ENCODE measurements around the gene HNRNPM.
"Not testable (repeated sequence)": the region's sequence is repeated elsewhere in the genome, so short reads cannot be mapped to it uniquely, and the experiment has no call there.

Gene HNRNPM, protein sequence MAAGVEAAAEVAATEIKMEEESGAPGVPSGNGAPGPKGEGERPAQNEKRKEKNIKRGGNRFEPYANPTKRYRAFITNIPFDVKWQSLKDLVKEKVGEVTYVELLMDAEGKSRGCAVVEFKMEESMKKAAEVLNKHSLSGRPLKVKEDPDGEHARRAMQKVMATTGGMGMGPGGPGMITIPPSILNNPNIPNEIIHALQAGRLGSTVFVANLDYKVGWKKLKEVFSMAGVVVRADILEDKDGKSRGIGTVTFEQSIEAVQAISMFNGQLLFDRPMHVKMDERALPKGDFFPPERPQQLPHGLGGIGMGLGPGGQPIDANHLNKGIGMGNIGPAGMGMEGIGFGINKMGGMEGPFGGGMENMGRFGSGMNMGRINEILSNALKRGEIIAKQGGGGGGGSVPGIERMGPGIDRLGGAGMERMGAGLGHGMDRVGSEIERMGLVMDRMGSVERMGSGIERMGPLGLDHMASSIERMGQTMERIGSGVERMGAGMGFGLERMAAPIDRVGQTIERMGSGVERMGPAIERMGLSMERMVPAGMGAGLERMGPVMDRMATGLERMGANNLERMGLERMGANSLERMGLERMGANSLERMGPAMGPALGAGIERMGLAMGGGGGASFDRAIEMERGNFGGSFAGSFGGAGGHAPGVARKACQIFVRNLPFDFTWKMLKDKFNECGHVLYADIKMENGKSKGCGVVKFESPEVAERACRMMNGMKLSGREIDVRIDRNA

DNA sequence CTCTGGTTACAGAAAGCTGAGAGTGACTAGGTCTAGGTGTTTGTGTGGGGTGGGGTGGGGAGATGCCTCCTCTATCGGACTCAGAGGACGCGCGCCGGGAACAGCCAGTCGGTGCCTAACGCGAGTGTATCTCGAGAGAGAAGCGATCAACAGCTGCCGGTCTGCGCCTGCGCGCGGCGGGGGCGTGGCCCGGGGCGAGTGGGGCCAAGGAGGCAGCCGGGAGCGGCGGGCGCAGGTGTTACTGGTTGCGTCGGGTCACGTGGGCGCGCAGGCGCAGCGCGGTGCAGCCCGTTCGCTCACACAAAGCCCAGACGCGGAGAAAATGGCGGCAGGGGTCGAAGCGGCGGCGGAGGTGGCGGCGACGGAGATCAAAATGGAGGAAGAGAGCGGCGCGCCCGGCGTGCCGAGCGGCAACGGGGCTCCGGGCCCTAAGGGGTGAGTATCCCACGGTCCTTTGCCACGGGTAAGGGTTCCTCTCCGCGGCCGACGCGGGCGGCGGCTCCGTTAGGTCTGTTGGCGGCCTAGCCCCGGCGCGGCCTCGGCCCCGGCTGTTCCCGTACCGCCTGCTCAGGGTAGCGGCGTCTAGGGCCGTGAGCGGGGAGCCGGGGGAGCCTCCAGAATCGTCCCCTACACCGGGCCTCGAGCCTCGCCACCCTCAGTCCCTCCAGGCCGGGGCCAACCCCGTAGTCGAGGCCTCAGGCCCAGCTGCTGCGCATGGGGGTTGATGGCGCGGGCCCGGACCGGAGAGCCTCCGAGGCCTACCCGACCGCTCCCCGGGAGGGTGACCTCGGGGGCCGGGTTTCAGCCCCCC lies at the start of gene HNRNPM:
HNRNPM (plus strand) TSS at position 299 of the 811 bp plus-strand sequence; CDS start at position 323, 24 bp downstream.
- DNase-seq (ENCODE audit: extremely low read depth in 1 of 2, low read depth in 1 of 2) = peak; percentile 100

DNA sequence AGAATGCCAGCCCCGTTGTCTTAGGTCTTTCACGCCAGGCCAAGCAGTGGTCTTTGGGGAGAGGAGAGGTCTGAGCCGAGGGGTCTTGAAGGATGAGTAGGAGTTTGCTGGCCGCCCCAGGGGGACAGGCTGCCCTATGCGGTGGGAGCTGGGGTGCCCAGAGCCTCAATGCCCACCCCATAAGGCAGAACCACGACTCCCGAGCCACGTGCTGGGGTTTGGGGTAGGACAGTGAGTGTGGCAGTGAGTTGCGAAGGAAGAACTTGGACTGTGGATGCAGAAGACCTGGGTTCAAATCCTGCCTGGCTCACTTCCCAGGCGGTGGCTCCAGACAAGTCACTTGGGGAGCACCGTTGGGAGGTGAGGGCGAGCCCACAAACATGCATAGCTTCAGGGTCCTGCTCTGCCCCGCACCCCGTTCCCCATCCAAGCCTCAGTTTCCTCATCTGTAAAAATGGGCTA lies 49.1 kb upstream of the HNRNPM start:
- DNase-seq (ENCODE audit: extremely low read depth in 1 of 2, low read depth in 1 of 2) = no peak

DNA sequence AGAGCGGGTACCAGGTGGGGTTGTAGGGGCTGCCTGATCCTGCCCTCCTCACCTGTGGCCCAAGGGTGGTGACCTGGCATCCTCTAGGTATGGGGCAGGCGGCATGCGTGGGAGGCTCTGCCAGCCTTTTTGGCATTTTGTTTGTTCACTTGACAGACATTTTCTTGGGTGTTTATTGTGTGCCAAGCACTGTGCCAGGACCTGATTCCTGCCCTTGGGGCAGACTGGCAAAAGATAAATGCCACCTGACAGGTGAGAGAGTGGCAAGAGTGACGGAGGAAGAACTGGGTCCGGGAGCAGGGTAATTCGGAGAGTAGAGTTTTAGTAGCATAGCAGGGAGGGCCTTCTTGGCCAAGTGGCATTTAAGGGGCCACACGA lies 48.6 kb upstream of the HNRNPM start:
- DNase-seq (ENCODE audit: extremely low read depth in 1 of 2, low read depth in 1 of 2) = no peak

DNA sequence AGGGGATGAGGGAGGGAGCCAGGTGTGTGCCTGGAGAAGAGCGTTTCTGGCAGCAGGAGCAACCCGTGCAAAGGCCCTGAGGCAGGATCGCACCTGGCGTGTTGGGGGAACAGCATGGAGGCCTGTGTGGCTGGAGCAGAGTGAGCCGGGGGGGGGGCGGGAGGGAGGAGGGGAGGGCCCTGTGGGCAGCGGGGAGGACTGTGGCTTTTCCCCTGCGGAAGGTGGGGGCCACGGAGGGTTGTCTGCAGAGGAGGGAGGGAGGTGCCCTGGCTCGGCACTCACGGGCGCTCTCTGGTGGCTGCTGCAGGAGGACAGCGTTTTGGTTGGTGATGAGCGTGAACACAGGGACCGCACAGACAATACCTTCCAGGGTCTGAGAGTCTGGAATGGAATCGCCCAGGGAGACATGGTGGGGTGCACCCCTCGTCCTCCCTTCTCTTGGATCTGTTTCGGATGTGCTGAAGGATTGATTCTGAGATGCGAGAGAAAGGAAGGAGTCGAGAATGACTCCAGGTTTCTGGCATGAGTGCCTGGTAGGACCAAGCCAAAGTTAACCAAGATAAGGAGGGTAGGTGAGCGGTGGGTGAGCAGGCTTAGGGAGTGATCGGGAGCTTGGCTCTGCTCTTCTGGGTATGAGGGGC lies 48.1 kb upstream of the HNRNPM start:
- peak; percentile 27 to 59 for DNase-seq (ENCODE audit: extremely low read depth in 1 of 2, low read depth in 1 of 2)

DNA sequence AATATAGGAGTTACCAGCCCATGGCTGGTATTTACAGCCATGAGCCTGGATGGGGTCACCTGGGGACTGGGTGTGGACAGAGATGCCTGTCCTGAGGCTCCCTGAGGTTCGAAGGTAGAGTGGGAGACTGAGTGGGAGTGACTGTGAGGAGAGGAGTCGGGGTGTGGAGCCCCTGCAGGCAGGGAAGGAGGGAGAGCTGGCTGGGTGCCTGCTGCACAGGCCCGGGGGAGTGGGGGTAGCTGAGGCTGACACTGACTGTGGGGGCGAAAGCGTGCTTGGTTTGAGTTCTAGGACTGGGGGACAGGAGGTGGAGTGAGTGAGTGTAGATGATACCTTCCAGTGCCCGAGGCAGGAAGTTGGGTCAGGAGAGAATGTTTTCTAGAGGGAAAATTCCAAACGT lies 47.5 kb upstream of the HNRNPM start:
- DNase-seq (ENCODE audit: extremely low read depth in 1 of 2, low read depth in 1 of 2) = no peak

DNA sequence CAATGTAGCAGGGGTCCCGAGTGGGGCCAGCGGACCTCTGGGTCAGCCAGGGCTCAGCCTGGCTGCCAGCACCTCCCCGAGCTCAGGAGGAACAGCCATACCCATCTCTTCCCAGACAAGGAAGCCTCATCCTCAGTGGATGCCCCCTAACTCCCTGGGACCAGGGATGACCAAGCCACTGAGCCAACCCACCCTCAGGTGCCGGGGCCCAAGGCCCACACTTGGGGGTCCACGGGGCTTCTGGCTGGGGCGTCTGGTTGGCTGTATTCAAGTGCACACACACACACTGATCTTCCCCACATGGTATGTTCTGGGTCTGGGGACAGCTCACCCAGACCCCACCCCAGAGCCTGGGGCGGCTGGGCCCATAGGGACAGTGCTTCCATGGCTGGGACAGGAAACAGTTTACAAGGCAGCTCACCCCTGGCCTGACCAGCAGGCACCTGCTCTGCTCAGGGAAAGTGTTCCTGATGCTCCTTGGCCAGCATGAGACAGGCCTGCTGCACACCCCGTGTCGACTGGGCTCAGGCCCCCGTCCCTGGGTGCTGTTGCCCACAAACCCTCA lies 46.9 kb upstream of the HNRNPM start:
- DNase-seq (ENCODE audit: extremely low read depth in 1 of 2, low read depth in 1 of 2) = no peak

DNA sequence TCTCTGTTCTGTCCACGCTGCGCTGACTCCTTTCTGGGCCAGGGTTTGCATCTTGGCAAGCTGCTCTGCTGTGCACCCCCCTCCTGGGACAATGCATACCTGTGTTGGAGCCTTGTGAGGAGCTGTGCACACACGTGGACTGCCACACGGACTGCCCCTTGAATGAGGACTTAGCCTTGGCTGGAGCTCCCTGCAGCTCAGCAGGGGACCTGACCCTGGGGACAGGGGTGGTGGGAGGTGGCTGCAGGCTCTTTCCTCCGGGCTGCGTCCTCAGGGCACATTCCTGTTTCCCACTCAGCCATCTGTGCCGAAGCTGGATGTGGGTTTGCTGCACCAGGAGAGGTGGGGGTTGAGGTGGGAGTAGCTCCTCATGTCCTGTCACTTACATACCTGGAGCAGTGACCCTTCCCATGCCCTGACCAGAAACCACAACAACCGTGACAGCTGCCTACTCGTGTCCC lies 46.4 kb upstream of the HNRNPM start:
- no peak for DNase-seq (ENCODE audit: extremely low read depth in 1 of 2, low read depth in 1 of 2)

DNA sequence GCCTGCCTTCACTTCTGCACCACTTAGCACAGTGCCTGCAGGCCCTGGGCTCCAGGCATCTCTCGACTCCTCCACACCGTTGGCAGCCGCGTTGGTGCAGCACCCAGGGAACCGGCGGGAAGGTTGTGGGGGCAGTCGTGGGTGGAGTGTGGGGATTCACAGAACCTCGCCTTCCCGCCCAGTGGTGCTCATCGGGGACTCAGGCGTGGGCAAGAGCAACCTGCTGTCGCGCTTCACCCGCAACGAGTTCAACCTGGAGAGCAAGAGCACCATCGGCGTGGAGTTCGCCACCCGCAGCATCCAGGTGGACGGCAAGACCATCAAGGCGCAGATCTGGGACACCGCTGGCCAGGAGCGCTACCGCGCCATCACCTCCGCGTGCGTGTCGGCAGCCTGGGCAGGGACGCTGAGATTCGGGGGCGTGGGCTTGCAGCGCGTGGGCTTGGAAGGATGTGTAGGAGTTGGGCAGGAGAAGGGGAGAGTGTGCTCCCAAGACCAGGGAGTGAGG lies 45.0 kb upstream of the HNRNPM start:
- no peak for DNase-seq (ENCODE audit: extremely low read depth in 1 of 2, low read depth in 1 of 2)

DNA sequence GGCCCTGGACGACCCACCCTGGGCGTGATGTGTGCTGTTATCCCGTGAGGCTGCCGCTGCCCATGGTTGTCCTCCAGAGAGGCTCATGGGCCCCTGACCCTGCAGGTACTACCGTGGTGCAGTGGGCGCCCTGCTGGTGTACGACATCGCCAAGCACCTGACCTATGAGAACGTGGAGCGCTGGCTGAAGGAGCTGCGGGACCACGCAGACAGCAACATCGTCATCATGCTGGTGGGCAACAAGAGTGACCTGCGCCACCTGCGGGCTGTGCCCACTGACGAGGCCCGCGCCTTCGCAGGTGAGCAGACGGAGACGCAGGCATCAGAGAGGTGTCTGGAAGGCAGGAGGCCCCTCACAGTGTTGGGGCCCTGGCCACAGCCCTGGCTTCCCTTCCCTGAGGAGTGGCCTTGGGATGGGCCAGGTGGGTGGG lies 42.8 kb upstream of the HNRNPM start:
- DNase-seq (ENCODE audit: extremely low read depth in 1 of 2, low read depth in 1 of 2) = no peak

DNA sequence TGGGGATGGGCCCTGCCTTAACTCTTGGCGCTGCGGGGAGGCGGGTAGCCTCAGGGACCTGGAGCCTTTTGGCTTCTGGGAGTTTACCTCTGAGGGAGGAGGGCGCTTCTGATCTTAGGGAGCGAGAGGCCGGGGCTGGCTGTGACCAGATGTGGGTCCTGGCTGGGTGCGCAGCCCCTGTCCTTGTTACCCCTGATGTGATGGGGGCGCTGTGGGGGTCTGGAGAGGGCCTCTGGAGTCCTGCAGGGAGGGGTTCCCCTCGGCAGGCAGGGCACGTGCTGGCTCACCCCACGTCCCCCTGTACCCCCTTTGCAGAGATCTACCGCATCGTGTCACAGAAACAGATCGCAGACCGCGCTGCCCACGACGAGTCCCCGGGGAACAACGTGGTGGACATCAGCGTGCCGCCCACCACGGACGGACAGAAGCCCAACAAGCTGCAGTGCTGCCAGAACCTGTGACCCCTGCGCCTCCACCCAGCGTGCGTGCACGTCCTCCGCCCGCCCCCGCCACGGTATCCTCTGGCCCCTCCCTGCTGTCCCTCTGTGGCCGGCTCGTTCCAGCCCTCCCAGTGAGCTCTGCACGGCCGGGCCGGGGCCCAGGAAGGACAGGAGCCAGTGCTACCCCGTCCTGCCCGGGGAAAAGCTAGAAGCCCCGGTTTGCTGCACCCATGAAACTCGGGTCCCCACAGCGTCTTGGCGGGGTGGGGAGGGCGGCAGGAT lies 41.5 kb upstream of the HNRNPM start:
- DNase-seq (ENCODE audit: extremely low read depth in 1 of 2, low read depth in 1 of 2) = no peak

DNA sequence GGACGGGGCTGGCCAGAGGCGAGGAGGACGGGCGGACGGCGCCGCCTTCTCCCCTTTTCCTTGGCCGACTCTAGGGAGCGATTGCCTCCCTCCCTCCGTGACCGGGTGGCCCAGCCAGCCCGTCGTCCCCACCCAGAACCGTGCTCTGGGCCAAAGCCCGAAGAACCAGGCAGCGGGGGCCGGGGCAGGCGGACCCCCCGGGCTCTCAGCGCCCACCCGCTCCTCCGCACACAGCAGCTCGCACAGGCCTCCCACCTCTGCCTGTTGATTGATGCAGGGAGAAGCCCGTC lies 41.0 kb upstream of the HNRNPM start:
- no peak for DNase-seq (ENCODE audit: extremely low read depth in 1 of 2, low read depth in 1 of 2)

DNA sequence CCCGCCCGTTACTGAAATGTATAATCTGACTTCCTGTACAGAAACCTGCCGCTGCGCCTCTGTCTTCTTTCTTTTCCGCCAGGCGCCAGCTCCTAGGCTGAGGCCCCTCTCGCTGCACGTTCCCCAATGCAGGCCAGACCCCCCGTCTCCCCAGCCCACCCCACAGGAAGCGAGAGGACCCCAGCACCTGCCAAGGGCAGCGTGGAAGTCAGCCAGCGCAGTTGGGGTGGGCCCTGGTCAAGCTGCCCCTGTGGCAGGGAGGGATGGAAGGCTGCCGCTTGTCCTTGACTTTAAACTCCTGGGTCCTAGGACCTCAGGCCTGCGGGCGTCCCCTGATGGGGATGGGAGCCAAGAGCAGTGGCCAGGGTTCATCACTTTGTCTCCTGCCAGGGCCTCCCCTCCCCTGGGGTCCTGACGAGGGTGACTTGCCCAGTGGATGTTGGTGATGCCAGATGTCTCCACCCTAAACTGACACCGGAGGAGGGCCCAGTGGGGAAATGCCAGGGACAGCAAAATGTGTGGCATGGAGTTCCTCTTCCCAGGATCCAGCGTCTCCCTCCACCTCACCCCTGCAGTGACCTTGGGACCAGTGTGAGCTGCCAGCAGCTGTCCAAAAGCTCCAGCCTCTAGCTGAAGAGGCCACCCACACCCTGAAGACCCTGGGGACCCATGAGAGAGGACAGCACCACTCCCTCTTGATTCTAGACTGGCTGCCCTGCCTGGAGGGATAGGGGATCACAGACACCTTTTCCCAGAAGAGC lies 40.2 kb upstream of the HNRNPM start:
- DNase-seq (ENCODE audit: extremely low read depth in 1 of 2, low read depth in 1 of 2) = no peak

DNA sequence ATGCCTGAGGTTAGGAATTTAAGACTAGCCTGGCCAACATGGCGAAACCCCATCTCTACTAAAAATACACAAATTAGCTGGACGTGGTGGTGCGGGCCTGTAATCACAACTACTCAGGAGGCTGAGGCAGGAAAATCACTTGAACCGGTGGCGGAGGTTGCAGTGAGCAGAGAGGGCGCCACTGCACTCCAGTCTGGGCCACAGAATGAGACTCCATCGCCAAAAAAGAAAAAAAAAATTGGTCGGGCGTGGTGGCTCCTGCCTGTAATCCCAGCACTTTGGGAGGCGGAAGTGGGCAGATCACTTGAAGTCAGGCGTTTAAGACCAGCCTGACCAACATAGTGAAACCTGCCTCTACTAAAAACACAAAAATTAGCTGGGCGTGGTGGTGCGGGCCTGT lies 34.1 kb upstream of the HNRNPM start:
- DNase-seq (ENCODE audit: extremely low read depth in 1 of 2, low read depth in 1 of 2) = not testable (repeated sequence)

DNA sequence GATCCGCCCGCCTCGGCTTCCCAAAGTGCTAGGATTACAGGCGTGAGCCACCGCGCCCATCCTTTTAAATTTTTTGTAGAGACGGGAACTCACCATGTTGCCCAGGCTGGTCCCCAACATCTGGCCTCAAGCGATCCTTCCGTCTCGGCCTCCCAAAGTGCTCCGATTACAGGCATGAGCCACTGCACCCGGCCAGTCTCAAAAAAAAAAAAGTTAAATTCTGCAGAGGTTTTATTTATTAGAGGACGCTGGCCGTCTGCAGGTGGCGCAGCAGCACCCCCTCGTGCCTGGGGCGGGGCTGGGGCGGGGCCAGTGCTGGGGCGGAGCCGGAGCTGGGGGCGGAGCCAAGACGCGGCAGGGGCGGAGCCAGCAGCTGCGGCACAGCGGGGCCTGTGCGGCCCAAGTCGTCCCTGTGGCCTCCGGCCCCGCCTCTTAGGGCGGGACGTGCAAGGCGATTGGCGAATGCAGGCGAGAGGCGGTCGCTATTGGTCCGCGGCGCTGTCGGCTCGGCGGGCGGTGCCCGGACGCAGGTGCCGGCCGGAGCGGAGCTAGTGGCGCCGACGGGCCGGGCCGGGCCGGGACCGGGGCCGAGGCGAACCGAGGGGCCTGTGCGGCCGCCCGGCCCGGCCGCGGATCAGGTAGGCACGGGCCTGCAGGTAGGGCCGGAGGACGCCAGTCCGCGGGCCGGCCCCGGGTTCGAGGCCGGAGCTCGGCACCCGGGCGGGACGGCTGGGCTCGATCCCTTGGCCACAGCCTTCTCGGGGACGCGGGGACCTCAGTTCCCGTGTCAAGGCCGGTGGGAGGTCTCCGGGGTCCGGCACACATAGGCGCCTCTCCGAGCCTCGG lies 31.8 kb upstream of the HNRNPM start, which contains the start of gene MARCHF2:
MARCHF2 (plus strand) TSS at position 523 of the 846 bp plus-strand sequence. CDS start 8,536 bp downstream, outside the sequence.
- peak; percentile 91 to 95 for DNase-seq (ENCODE audit: extremely low read depth in 1 of 2, low read depth in 1 of 2)

DNA sequence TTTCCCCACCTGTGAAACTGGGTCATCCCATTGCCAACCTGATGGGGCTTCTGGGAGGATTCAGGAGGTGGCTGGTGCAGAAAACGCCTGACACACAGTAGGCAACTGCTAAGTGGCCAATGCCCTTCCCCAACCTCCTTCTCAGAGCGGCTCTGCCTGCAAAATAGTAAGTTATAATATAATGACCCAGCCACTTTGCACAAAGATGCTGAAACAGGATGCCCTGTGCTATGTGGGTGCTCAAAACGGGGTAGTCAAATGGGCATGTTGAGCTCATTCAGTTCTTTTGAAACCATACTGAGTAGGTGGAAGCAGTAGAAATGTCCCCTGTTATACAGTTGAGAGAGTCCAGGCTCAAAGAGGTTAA lies 31.2 kb upstream of the HNRNPM start:
- DNase-seq (ENCODE audit: extremely low read depth in 1 of 2, low read depth in 1 of 2) = no peak

DNA sequence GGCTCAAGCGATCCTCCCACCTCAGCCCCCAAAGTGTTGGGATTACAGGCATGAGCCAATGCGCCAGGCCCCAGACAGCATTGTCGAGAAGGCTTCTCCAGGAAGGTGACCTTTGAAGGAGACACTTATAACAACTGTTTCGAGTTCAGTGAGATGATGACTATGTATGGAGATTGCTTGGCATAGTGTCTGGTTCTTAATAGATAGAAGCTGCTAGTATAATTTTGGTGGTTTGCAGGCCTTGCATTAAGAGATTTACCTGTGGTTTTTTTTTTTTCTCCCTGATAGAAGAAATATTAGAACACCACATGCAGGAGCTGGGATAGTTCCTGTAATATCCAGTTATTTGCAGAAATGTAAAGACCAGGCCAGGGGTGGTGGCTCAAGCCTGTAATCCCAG lies 28.0 kb upstream of the HNRNPM start:
- no peak for DNase-seq (ENCODE audit: extremely low read depth in 1 of 2, low read depth in 1 of 2)

DNA sequence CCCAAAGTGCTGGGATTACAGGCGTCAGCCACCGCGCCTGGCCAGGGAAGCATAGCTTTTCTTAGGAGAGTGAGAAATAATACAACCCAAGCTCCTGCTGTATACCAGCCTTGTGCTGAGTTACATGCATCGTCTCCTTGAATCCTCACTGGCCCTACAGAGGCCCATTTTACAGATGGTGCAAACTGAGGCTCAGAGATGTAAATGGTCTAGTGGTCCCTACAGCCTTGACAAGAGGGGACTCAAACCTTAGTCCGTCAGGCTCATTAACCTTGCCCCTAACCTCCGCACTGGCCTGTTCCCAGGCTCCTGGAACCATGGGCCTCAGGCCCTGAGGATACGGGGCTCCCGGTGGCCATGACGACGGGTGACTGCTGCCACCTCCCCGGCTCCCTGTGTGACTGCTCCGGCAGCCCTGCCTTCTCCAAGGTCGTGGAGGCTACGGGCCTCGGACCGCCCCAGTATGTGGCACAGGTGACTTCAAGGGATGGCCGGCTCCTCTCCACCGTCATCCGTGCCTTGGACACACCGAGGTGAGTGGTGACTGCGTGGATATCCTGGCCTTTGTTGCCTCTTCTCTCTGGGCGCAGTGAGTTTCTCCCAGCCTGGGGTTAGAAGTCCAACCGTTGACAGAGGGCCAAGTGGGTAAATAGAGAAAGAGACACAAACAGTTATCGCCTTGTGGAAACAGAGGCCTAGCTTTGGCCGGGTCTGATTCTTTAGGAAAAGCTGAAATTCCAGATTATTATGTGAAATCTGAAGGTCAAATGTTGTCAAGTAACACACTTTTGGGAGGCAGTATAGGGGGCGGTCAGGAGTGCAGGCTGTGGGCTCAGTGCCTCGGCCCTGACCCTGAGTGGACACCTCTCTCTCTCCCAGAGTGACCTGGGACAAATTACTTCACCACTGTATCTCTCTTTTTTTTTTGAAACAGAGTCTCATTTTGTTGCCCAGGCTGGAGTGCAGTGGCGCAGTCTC lies 23.0 kb upstream of the HNRNPM start:
- DNase-seq (ENCODE audit: extremely low read depth in 1 of 2, low read depth in 1 of 2) = no peak
